ENCODE data around the gene ACTR1B. TPM values are rescaled to one million over a fixed set of nuclear protein-coding genes. Genes with fewer than 3 reads are reported as not detected.

ACTR1B gene
- total and polyA plus RNA-seq, 2 of the 4 experiments (the other 2 are of a cell fraction): 40.5 to 68.8 TPM

- no peak for TF ChIP-seq CTCF (conservative IDR thresholded peaks at IDR 0.05; ENCODE audit: low read depth, low read length)
- no peak for TF ChIP-seq NFE2L2 (IDR thresholded peaks at IDR 0.05; ENCODE audit: low read depth, low read length)
- no peak for TF ChIP-seq CHD1 (IDR thresholded peaks at IDR 0.05; ENCODE audit: low read depth, low read length)
- no peak for TF ChIP-seq BHLHE40 (IDR thresholded peaks at IDR 0.05; ENCODE audit: low read depth, low read length)
- no peak for TF ChIP-seq SMC3 (IDR thresholded peaks at IDR 0.05; ENCODE audit: low read depth, low read length)
Observed at GRCh38 chr2:97695744-97696143, 31.9 kb upstream of the ACTR1B start (continued).

DNA sequence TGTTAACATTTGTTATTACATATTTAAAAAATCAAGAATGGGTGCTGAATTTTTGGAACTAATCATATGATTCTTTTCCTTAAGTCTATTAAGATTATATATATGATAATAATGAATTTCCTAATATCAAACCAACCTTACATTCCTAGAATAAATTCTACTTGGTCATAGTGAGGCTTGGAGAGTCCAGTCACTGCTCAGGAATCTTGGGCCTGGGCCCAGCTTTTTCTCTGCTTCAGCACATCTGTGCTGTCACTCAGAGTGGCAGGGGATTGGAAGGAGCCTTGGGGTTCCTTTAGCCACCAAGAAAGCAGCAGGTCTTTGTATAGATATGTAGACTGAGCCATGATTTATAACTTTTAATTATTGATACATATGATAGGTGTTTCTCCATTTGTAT lies 29.6 kb upstream of the ACTR1B start:
- H4K8ac ChIP-seq (ENCODE audit: low read depth in 2 of 2, low read length in 2 of 2): no peak overlapping the region
- H3K23ac ChIP-seq (ENCODE audit: low read depth, low read length): no peak overlapping the region
- ATAC-seq (ENCODE audit: low read depth) (no peak), DNase-seq (peak; percentile 23)
- no peak overlapping the region for H2AK5ac ChIP-seq (ENCODE audit: low read depth, low read length)
- no peak overlapping the region for H3K14ac ChIP-seq (replicated peaks; ENCODE audit: low read depth, low read length)
- no peak overlapping the region for H2BK5ac ChIP-seq (ENCODE audit: low read depth, low read length, poor library complexity, severe bottlenecking)
- intact Hi-C loops (cut with micrococcal nuclease): no loop called here
- no peaks in the 10 kb centered on the region for H4K20me1 ChIP-seq (ENCODE audit: insufficient read depth, low read length)
- no peak overlapping the region for H3K18ac ChIP-seq (ENCODE audit: low read depth, low read length)
- H3K79me1 ChIP-seq (ENCODE audit: low read depth in 1 of 2, low read length in 2 of 2): no peaks in the 10 kb centered on the region
- H3K9ac ChIP-seq (ENCODE audit: low read depth, low read length): no peak overlapping the region
- in situ Hi-C loops (cut with MboI; ENCODE audit: low sequenced_read_pairs): loop anchor here (10.0 kb wide), 1 partner anchor 99 kb away; no protein-coding TSS in a partner anchor
- no peaks in the 10 kb centered on the region for H3K9me1 ChIP-seq (ENCODE audit: insufficient read depth, low read length)
- H3K27me3 ChIP-seq (ENCODE audit: control insufficient read depth, insufficient read depth, low read length): no peaks in the 10 kb centered on the region; the same call in 1 of the 2 replicates
- H3K36me3 ChIP-seq (ENCODE audit: control insufficient read depth, insufficient read depth, low read length): no peaks in the 10 kb centered on the region
- H4K91ac ChIP-seq (ENCODE audit: insufficient read depth, low read depth, low read length): no peak overlapping the region
- H2AFZ ChIP-seq (replicated peaks; ENCODE audit: low read length, poor library complexity): no peak overlapping the region
- H2BK20ac ChIP-seq (ENCODE audit: low read depth, low read length): no peak overlapping the region
- no peak overlapping the region for H4K5ac ChIP-seq (ENCODE audit: low read depth, low read length)
- H3K4ac ChIP-seq (ENCODE audit: low read depth, low read length): no peak overlapping the region
- H3K4me3 ChIP-seq (ENCODE audit: insufficient read depth, low read depth, low read length): no peak overlapping the region
- H2AK9ac ChIP-seq (replicated peaks; ENCODE audit: low read depth, low read length, poor library complexity): no peak overlapping the region
- ChIA-PET CTCF (no interaction called here), POLR2A (ENCODE audit: unreplicated experiment) (no interaction called here)
- dilution Hi-C loops (cut with HindIII; ENCODE audit: low sequenced_read_pairs, unreplicated experiment): no loop called here
- no peak overlapping the region for H2BK15ac ChIP-seq (ENCODE audit: low read depth, low read length)
- no peak overlapping the region for H3K27ac ChIP-seq (ENCODE audit: insufficient read depth, low read length)
- H3K9me3 ChIP-seq (ENCODE audit: control insufficient read depth, insufficient read depth, low read length): no peaks in the 10 kb centered on the region
- no peaks in the 10 kb centered on the region for H3K4me1 ChIP-seq (ENCODE audit: control insufficient read depth, insufficient read depth, low read length)
- no peak overlapping the region for H2BK120ac ChIP-seq (ENCODE audit: low read depth, low read length)
- no peak overlapping the region for H3K56ac ChIP-seq (ENCODE audit: extremely low read depth, insufficient read depth, low read length)
- BruUV-seq (replicated peaks): no TSS peak
- H3K4me2 ChIP-seq (ENCODE audit: low read depth, low read length): no peak overlapping the region
- TF ChIP-seq RAD21 (IDR thresholded peaks at IDR 0.05; ENCODE audit: low read length): no peak
- no peak for TF ChIP-seq CEBPB (IDR thresholded peaks at IDR 0.05; ENCODE audit: low read depth, low read length)
- TF ChIP-seq, protein P1, sequence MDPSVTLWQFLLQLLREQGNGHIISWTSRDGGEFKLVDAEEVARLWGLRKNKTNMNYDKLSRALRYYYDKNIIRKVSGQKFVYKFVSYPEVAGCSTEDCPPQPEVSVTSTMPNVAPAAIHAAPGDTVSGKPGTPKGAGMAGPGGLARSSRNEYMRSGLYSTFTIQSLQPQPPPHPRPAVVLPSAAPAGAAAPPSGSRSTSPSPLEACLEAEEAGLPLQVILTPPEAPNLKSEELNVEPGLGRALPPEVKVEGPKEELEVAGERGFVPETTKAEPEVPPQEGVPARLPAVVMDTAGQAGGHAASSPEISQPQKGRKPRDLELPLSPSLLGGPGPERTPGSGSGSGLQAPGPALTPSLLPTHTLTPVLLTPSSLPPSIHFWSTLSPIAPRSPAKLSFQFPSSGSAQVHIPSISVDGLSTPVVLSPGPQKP (IDR thresholded peaks at IDR 0.05; ENCODE audit: borderline replicate concordance, low read depth, low read length): no peak
- no peak for TF ChIP-seq POLR2A (IDR thresholded peaks at IDR 0.05; ENCODE audit: low read depth, low read length)
- no peak for TF ChIP-seq CTCF (conservative IDR thresholded peaks at IDR 0.05; ENCODE audit: low read depth, low read length)
- TF ChIP-seq CHD1 (IDR thresholded peaks at IDR 0.05; ENCODE audit: low read depth, low read length): no peak
- TF ChIP-seq FOS (IDR thresholded peaks at IDR 0.05; ENCODE audit: low read depth, low read length): no peak
- no peak for TF ChIP-seq BHLHE40 (IDR thresholded peaks at IDR 0.05; ENCODE audit: low read depth, low read length)
- no peak for TF ChIP-seq NFE2L2 (IDR thresholded peaks at IDR 0.05; ENCODE audit: low read depth, low read length)
- no peak for TF ChIP-seq RFX5 (IDR thresholded peaks at IDR 0.05; ENCODE audit: low read depth, low read length)
- TF ChIP-seq RCOR1 (IDR thresholded peaks at IDR 0.05; ENCODE audit: insufficient replicate concordance, low read length): no peak
